Neural progenitor cell (in vitro differentiated cells): ENCODE data around the gene ALKAL2. TPM values are rescaled to one million over a fixed set of nuclear protein-coding genes. Genes with fewer than 3 reads are reported as not detected.
A peak's percentile ranks its signal among the peaks of the same experiment; 100 is the strongest.

Source experiments
- DNase-seq: peaks from one replicate; pipeline ENCODE4 v3.0.0-alpha.2; 2016; ENCODE audit warnings: low spot score
- H2AFZ ChIP-seq: fragments of 200-600 bp; sonication (generic); replicated peaks from 2 replicates; pipeline ENCODE4 v1.6.1; 2016; ENCODE audit warnings: antibody characterized with exemption
- H3F3A ChIP-seq: fragments of 200-600 bp; sonication (generic); 2 replicates; pipeline ENCODE4 v1.6.1; 2016; ENCODE audit warnings: antibody characterized with exemption, low read depth
- H3K27ac ChIP-seq: fragments of 200-600 bp; sonication (generic); 2 replicates; pipeline ENCODE4 v1.5.1; 2016; ENCODE audit warnings: mild to moderate bottlenecking
- H3K27me3 ChIP-seq: fragments of 200-600 bp; sonication (generic); 2 replicates; pipeline ENCODE4 v1.6.1; 2016; ENCODE audit warnings: mild to moderate bottlenecking, moderate library complexity
- H3K36me3 ChIP-seq: fragments of 200-600 bp; sonication (generic); 2 replicates; pipeline ENCODE4 v1.5.1; 2016
- H3K4me1 ChIP-seq: fragments of 200-600 bp; sonication (generic); 2 replicates; pipeline ENCODE4 v1.6.1; 2016; ENCODE audit warnings: mixed run types
- H3K4me2 ChIP-seq: fragments of 200-600 bp; sonication (generic); 2 replicates; pipeline ENCODE4 v1.6.1; 2016
- H3K4me3 ChIP-seq: fragments of 200-600 bp; sonication (generic); 2 replicates; pipeline ENCODE4 v1.5.1; 2016
- H3K79me2 ChIP-seq: fragments of 200-600 bp; sonication (generic); 2 replicates; pipeline ENCODE4 v1.6.1; 2016; ENCODE audit warnings: low read depth
- H3K9ac ChIP-seq: fragments of 200-600 bp; sonication (generic); 2 replicates; pipeline ENCODE4 v1.6.1; 2016
- H3K9me3 ChIP-seq: fragments of 200-600 bp; sonication (generic); 2 replicates; pipeline ENCODE4 v1.5.1; 2016; ENCODE audit warnings: low read depth
- H4K20me1 ChIP-seq: fragments of 200-600 bp; sonication (generic); 2 replicates; pipeline ENCODE4 v1.6.1; 2016; ENCODE audit warnings: low read depth
- H3K27ac Mint-ChIP-seq: 3 replicates; pipeline ENCODE4 v1.8.0; 2021; ENCODE audit warnings: mixed read lengths
- H3K27me3 Mint-ChIP-seq: 2 replicates; pipeline ENCODE4 v1.8.0; 2022; ENCODE audit warnings: low read depth, mild to moderate bottlenecking, inconsistent platforms, moderate library complexity, mixed read lengths; ENCODE audit not compliant: insufficient read depth
- H3K36me3 Mint-ChIP-seq: 3 replicates; pipeline ENCODE4 v1.8.0; 2021; ENCODE audit warnings: mixed read lengths
- H3K4me1 Mint-ChIP-seq: 3 replicates; pipeline ENCODE4 v1.8.0; 2021; ENCODE audit warnings: mixed read lengths
- H3K4me3 Mint-ChIP-seq: 3 replicates; pipeline ENCODE4 v1.8.0; 2021; ENCODE audit warnings: mild to moderate bottlenecking, moderate library complexity, mixed read lengths
- H3K9me3 Mint-ChIP-seq: 3 replicates; pipeline ENCODE4 v1.8.0; 2020; ENCODE audit warnings: mixed read lengths
- EZH2 ChIP-seq: fragments of 200-600 bp; sonication (generic); IDR thresholded peaks from 2 replicates; pipeline ENCODE4 v1.6.1; 2017; ENCODE audit warnings: antibody characterized with exemption, mild to moderate bottlenecking, moderate library complexity
- EZH2phosphoT487 ChIP-seq: fragments of 200-600 bp; sonication (generic); IDR thresholded peaks from 2 replicates; pipeline ENCODE4 v1.6.1; 2017; ENCODE audit warnings: antibody characterized with exemption
- total RNA-seq: library from RNA; depleted of rRNA; stranded (reverse); fragments of >200 nt; gene quantifications from 2 replicates; pipeline ENCODE4 v1.2.3, GENCODE V29; 2015; ENCODE audit warnings: low replicate concordance
- TF ChIP-seq, protein P1 (sequence below): fragments of 200-600 bp; sonication (generic); IDR thresholded peaks from 2 replicates; pipeline ENCODE4 v1.5.1; 2017; ENCODE audit warnings: antibody characterized with exemption, mild to moderate bottlenecking

The ALKAL2 gene
- total RNA-seq, 1 donor from 2014 or later = not detected

DNA sequence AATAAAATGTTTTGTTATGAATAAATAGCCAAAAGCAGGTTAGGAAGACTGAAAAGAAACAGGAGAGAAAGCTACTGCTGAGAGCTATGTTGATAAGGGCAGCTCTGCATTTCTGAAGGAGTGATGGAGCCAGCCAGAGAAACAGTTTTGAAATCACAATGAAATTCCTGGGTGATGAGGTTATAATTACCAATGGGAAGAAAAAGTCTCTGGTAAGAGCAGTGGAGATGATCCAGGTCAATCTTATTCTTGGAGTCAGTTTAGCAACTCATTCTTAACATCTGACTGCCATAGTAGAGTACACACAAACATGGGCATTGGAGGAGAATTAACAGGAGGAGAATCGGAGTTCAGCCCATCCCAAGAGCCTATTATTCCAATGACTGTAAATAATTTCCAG lies 2.4 kb downstream of the ALKAL2 start:
- H3K4me2 ChIP-seq = no peak overlapping the region
- no peaks in the 10 kb centered on the region for H3K9me3 Mint-ChIP-seq
- H3K9ac ChIP-seq = no peak overlapping the region
- H3F3A ChIP-seq = peaks cover 20% of the 10 kb centered on the region
- peaks cover 13% of the 10 kb centered on the region for H3K36me3 Mint-ChIP-seq
- no peak overlapping the region for H2AFZ ChIP-seq
- H3K27ac Mint-ChIP-seq = no peak overlapping the region
- peaks cover 44% of the 10 kb centered on the region for H3K4me1 Mint-ChIP-seq
- H3K4me3 ChIP-seq = no peak overlapping the region
- H3K36me3 ChIP-seq = no peaks in the 10 kb centered on the region
- peak overlapping the region; percentile 68 for H3K4me3 Mint-ChIP-seq
- no peaks in the 10 kb centered on the region for H3K79me2 ChIP-seq
- peaks cover 18% of the 10 kb centered on the region for H3K4me1 ChIP-seq
- DNase-seq = no peak
- no peaks in the 10 kb centered on the region for H3K9me3 ChIP-seq
- no peak for TF ChIP-seq EZH2
- TF ChIP-seq, protein P1, sequence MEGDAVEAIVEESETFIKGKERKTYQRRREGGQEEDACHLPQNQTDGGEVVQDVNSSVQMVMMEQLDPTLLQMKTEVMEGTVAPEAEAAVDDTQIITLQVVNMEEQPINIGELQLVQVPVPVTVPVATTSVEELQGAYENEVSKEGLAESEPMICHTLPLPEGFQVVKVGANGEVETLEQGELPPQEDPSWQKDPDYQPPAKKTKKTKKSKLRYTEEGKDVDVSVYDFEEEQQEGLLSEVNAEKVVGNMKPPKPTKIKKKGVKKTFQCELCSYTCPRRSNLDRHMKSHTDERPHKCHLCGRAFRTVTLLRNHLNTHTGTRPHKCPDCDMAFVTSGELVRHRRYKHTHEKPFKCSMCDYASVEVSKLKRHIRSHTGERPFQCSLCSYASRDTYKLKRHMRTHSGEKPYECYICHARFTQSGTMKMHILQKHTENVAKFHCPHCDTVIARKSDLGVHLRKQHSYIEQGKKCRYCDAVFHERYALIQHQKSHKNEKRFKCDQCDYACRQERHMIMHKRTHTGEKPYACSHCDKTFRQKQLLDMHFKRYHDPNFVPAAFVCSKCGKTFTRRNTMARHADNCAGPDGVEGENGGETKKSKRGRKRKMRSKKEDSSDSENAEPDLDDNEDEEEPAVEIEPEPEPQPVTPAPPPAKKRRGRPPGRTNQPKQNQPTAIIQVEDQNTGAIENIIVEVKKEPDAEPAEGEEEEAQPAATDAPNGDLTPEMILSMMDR = no peak
- TF ChIP-seq EZH2phosphoT487 = no peak
- H4K20me1 ChIP-seq = peaks cover 66% of the 10 kb centered on the region
- H3K27me3 ChIP-seq = peaks cover 80% of the 10 kb centered on the region
- peaks cover 14% of the 10 kb centered on the region for H3K27me3 Mint-ChIP-seq
- H3K27ac ChIP-seq = no peak overlapping the region

DNA sequence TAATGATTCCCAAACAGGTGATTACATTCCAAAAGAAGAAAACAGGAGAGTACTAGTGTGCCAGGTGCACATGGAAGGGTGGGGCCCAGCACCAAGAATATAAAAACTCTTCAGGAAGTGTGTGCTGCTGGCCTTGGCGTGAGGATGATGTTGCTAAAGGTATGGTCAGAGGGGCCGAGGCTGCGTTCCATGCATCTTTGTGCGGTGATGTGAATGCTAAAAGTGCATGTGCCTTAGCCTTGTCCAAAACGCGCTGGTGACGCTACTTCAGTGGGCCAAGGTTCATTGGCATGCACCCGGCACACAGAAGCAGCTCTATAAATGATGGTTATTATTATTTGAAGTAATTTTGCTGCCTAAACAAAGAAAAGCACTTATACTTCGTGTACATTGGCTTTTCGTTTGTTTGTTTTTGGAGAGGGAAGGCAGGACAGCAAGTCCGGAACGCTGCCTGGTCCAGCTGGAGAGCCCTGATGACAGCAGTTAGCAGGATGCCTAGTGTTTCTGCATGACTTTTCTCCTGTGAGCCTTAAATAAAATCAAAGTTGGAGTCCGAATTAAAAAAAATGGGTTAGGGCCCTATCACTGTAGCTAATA lies 2.9 kb downstream of the ALKAL2 start:
- TF ChIP-seq, protein P1 = no peak
- TF ChIP-seq EZH2 (no peak), EZH2phosphoT487 (no peak)
- Histone ChIP-seq H3K4me3 (no peak overlapping the region), H2AFZ (no peak overlapping the region), H4K20me1 (peaks cover 66% of the 10 kb centered on the region), H3K4me2 (no peak overlapping the region), H3K4me1 (peaks cover 18% of the 10 kb centered on the region), H3K27ac (no peak overlapping the region), H3K27me3 (peaks cover 75% of the 10 kb centered on the region), H3F3A (peaks cover 20% of the 10 kb centered on the region), H3K36me3 (no peaks in the 10 kb centered on the region), H3K79me2 (no peaks in the 10 kb centered on the region), H3K9ac (no peak overlapping the region), H3K9me3 (no peaks in the 10 kb centered on the region)
- no peaks in the 10 kb centered on the region for H3K9me3 Mint-ChIP-seq
- no peak overlapping the region for H3K27ac Mint-ChIP-seq
- DNase-seq = no peak
- H3K4me3 Mint-ChIP-seq = peak overlapping the region; percentile 68
- H3K36me3 Mint-ChIP-seq = peaks cover 13% of the 10 kb centered on the region
- peaks cover 12% of the 10 kb centered on the region for H3K27me3 Mint-ChIP-seq
- H3K4me1 Mint-ChIP-seq = peaks cover 50% of the 10 kb centered on the region

DNA sequence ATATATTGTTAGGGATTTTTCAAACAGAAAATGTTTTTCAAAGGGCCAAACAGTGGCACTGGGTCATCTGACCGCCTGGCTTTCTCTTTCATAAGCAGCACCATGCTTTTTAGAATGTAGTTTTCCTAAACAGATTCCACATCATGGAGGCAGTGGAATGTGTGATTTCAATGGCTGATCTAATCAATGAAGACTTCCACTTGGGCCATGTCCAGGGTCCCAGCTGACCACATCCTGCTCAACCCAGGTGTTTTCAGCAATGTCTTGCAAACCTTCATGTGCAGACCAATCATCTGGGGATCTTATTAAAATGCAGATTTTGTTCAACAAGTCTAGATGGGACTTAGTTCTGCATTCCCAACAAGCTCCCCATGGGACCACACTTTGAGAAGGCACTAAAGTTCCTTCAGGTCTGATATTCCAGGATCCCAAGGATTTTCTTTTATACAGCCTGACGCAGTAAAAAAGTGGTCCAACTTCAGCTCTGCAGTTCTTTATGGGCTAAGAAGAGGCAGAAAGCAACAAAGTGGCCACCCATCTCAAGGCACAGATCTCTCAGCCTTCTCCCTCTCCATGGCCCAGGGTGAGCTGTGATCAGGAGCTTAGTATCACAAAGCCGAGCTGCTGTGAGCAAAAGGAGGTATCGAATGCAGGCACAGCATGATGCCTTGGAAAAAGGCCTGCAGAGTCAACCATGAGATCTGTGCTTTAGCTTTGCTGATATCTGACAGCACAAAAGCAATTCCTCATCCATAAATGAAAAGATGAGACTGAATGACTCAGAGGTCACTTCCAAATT lies 3.7 kb downstream of the ALKAL2 start:
- Histone ChIP-seq H3K79me2 (no peaks in the 10 kb centered on the region), H3K4me1 (peaks cover 10% of the 10 kb centered on the region), H3K4me2 (no peak overlapping the region), H3K27ac (no peak overlapping the region), H3K4me3 (no peak overlapping the region), H4K20me1 (peaks cover 61% of the 10 kb centered on the region), H3K27me3 (peaks cover 67% of the 10 kb centered on the region), H3K9ac (no peak overlapping the region), H3K9me3 (no peaks in the 10 kb centered on the region), H2AFZ (no peak overlapping the region), H3F3A (peaks cover 20% of the 10 kb centered on the region), H3K36me3 (no peaks in the 10 kb centered on the region)
- Mint-ChIP-seq H3K4me3 (no peak overlapping the region), H3K9me3 (no peaks in the 10 kb centered on the region), H3K27me3 (peaks cover 10% of the 10 kb centered on the region), H3K36me3 (peaks cover 13% of the 10 kb centered on the region), H3K27ac (no peak overlapping the region), H3K4me1 (peaks cover 55% of the 10 kb centered on the region)
- peak; percentile 58 for DNase-seq
- TF ChIP-seq EZH2phosphoT487 (peak; percentile 74), EZH2 (no peak)
